OCI-M1 (cell line): ENCODE results near the gene CRLF3.
"Not testable (repeated sequence)": the region's sequence is repeated elsewhere in the genome, so short reads cannot be mapped to it uniquely, and the experiment has no call there.

Experiments used
- DNase-seq: peaks from one replicate; lab custom pipeline; 2025; lab: John Stamatoyannopoulos, UW

CRLF3 gene

DNA sequence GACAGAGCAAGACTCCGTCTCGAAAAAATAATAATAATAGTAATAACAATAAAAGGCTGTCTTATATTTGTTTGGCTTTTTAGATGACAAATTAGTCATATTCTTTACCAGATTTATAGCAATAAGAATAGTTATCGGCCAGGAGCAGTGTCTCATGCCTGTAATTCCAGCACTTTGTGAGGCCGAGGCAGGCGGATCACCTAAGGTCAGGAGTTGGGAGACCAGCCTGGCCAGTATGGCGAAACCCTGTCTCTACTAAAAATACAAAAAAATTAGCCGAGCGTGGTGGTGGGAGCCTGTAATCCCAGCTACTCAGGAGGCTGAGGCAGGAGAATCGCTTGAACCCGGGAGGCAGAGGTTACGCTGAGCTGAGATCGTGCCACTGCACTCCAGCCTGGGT, 10.3 kb downstream of the CRLF3 start:
- not testable (repeated sequence) for DNase-seq

DNA sequence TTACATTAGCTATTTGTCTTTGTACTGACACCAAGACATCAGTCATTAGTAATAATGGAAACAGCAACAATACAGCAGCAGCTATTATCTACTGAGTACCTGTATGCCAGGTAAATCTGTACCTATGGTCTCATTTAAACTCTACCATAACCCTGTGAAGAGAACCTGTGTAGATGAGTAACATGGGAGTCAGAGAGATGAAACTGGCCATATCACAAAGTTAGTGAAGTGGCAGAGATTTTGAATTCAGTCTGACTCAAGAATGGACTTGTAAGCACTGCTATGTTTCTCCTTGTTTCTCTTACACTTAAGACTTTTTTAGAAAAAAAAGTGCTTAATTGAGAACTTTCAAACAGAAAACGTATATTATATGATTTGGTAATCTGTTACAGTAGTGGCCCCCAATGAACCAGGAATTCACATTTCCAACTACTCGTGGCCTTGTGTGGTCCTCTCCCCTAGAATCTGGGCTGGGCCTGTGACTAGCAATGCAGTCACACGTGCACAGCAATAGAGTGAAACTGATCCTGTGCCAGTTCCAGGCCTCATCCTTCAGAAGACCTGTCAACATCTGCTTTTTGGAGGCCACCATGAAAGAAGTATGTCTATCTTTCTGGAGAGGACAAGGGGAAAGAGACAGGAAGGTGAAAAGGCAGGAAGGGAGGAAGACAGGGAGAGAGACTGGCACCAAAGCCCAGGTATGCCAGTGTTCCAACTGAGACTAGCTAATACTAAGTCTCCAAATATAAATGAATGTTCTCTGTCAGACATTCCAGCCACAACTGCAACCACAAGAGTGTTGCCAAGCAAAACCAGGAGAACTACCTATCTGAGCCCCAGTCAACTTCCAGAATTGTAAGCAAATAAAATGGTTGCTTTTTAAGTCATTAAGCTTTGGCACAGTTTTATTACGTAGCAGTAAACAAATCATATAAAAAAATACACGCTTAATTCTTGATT, 12.0 kb downstream of the CRLF3 start:
- no peak for DNase-seq

DNA sequence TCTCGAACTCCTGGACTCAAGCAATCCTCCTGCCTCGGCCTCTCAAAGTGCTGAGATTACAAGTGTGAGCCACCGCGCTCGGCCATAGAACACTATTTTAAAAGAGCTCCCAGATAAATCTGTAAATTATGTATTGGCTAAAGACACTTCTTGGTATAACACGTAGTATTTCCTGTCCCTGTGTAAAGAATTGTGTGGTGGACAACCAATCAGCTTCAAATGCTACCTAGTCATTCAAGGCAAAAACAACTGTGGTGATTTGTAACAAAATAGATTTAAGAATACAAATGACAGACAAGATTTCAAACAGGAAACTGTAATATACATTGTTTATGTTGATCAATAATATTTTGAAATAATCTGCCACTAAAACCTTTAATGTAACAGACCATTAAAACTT, 14.6 kb downstream of the CRLF3 start:
- no peak for DNase-seq

DNA sequence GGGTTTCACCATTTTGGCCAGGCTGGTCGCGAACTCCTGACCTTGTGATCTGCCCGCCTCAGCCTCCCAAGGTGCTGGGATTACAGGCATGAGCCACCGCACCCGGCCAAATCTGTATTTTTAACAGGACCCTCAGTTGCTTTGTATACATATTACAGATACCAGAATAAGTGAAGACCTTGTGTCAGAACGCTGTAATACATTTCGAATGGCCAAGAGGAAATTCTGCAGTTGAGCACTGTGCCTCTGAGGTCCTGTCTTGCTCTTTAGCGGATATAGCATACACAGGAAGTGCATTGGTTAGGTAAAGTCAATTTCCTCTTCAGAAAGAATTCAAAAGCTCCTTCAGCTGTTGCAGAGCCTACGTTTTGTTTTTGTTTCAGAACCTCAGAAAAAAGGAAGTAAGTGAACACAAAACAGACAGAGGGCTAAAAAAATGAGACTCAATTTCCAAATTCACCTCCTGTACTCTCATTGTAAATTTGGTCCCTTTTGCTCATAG, 15.7 kb downstream of the CRLF3 start:
- peak; percentile 48 for DNase-seq

DNA sequence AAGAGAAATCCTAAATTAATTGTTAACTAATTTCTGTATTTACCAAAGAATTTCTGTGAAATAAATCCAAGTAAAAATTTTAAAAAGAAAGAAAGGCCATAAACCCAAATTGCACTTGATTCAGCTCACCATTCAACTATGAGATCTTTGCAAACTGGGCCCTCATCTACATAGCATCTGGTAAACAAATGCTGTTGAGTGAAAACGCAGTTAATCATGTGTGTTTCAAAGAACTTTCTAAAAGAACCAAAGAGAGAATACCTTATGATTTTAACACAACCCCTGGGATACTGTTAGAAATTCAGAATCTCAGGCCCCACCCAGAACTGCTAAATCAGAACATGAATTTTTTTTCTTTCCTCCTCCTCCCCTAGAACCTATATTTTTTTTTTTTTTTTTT, 16.6 kb downstream of the CRLF3 start:
- no peak for DNase-seq

DNA sequence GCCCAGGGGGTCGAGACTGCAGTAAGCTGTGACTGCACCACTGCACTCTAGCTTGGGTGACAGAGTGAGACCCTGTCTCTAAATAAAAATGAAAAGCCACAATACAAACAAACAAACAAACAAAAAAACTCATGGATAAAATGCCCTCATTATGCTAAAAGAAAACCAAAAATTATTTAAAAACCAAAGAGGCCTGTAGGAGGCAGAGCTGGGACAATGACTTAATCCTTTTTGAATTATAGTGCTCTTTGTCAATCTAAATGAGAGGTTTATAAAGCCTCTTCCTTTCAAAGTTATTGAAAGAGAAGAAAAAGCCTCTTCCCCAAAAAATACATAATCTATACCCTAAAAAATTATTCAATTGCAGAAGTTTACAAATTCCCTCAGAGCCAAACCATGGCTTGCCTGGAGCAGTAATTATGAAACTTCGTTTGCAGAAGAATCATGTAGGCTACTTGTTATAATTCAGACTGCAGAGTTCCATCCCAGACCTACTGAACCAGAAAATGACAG, 18.5 kb downstream of the CRLF3 start:
- no peak for DNase-seq

DNA sequence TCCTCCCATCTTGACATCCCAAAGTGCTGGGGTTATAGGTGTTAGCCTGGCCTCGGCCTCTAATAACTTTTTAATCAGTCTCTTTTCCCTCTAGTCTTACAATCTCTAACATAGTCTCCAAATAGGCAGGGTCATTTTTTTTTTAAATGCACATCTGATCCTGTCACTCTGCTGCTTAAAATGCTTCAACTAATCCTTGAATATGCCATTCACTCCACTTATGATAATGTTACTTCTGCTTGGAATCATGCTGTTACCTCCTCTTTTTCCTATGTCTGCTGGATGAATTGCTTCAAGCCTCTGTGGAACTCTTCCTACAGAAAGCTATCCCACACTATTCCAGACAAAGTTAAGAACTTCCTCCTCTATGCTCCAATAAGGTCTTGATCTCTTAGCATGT, 22.8 kb downstream of the CRLF3 start:
- DNase-seq = no peak

DNA sequence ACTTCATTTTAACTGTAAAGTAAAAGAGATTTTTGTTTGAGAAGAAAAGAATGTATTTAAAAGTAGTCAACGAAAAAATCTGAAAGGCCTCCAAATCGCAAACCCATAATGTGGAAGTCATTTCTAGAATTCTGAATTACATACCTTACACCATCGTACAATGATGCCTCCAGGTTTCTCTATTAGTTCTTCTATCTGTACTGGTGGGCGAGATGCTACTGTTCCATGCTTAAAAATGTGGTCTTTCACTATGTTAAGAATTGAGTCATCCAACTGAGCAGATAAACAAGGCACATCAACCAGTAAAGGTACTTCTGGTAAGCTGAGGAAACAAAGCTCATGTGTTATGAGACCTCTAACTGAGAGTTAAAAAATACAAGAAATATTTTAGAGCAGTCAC, 28.5 kb downstream of the CRLF3 start:
- no peak for DNase-seq

DNA sequence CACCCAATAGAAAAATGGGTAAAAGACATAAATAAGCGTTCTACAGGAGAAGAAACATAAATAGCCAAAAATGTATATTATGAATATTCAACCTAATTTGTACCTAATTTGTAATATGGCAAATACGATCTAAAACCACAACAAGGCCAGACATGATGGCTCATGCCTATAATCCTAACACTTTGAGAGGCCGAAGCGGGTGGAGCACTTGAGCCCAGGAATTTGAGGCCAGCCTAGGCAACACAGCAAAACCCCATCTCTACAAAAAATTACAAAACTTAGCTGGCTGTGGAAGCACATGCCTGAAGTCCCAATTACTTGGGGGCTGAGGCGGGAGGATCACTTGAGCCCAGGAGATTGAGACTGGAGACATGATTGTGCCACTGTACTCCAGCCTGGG, 30.1 kb downstream of the CRLF3 start:
- DNase-seq = no peak

DNA sequence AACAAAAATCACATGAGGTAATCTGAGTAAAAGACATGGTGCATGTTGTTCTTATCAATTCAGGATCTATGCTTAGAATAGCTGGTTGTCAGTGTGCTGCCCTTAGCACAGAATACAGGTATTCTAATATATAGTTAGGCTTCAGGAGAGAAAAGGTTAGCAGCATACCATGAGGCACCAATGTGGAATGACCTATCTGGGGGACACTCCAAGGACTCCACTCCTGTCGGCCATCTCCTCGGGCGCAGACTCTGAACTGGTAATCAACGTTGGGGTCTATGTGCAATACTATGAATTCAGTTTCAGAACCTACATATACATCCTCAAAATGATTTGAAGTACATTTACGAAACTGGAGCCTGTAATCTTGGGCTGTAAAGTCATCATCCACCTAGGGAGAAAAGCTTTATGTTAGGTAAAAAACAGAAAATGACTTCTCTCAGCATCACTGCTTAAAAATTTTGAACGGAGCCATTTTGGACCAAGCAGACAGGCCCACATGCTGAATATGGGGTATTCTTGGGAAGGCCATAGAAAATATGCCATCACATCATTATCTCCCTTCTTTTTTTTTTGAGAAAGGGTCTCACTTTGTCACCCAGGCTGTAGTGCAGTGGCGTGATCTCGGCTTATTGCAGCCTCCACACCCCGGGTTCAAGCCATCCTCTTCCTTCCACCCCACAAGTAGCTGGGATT, 31.1 kb downstream of the CRLF3 start:
- DNase-seq = no peak

DNA sequence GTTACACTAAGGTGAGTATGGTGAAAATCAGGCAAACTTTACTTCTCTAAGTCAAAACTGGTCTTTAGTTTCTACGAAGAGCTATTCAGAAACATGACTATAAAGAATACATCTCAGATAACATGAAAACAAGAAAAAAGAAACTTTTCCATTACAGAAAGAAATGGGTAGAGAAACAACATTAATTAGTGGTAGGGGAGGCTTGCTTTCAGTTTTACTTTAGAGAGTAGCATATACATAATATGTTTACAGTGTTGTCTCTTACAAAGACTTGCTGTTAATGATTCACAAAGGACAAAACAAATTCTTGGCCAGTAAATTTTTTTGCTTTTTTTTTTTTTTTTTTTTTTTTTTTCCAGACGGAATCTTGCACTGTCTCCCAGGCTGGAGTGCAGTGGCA, 34.2 kb downstream of the CRLF3 start:
- no peak for DNase-seq

DNA sequence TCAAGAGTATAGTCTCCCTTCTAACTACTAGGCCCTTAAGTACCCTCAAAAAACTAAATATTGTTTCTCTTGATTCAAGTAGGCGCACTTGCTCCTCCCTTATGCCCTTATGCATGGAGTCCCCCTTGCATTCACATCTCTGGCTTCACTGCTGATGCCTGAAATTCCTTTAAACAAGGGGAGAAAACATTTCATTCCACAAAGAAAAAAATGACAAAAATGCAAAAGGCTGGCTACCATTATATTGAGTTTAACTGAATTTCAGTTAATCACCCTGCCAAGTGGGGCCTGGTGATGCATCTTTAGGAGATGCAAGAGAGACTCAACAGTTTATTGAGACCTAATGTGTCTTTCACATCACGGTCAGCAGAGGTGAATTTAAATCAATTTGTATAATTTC, 35.6 kb downstream of the CRLF3 start:
- DNase-seq = no peak

DNA sequence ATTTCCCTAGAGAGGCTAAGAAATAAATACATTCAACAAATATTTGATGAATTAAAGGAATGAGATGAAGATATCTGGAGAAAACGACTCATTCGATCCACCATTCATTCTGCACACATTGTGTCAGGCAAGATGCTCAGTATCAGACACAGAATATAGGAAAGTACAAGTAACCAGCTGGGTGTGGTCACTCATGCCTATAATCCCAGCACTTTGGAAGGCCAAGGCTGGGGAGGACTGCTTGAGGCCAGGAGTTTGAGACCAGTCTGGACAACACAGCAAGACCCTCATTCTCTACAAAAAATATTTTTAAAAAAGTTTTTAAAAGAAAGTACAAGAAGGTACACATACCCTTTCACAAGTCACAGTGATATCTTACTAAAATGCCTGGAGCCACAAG, 42.3 kb downstream of the CRLF3 start:
- DNase-seq = no peak

DNA sequence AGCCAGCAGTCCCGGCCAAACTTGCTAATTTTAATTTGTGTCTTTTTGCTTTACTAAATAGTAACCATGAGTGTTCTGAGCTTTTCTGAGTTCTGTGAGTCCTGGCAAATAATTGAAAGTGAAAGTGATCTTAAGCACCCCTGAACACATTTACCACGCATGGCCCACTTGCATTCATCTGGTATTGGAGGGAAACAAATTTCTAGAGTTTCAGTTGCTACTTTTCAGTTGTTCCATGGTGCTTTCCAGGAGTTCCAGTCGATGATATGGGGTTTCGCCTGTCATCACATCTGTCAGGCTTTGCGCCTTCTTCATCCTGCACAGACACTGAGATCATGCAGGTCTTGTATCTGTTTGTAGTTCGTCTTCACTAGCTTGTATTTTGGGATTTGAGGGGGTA, 44.1 kb downstream of the CRLF3 start:
- no peak for DNase-seq

DNA sequence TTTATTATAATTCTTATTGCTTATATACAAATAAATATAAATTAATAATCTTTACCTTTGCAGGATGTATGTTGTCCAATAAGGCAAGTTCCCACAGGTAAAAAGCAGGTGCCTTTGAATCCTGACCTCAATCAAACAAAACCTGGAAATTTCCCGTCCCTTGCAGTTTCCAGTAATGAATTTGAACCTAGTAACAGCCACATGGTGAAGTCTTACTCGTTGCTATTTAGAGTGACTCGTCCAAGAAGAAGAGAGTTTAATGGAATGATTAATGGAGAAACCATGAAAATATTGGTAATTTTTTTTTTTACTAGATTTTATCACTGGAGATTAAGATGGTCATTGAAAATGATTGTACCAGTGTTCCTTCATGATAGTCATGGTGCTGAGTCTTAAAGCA, 55.7 kb downstream of the CRLF3 start:
- DNase-seq = not testable (repeated sequence)

DNA sequence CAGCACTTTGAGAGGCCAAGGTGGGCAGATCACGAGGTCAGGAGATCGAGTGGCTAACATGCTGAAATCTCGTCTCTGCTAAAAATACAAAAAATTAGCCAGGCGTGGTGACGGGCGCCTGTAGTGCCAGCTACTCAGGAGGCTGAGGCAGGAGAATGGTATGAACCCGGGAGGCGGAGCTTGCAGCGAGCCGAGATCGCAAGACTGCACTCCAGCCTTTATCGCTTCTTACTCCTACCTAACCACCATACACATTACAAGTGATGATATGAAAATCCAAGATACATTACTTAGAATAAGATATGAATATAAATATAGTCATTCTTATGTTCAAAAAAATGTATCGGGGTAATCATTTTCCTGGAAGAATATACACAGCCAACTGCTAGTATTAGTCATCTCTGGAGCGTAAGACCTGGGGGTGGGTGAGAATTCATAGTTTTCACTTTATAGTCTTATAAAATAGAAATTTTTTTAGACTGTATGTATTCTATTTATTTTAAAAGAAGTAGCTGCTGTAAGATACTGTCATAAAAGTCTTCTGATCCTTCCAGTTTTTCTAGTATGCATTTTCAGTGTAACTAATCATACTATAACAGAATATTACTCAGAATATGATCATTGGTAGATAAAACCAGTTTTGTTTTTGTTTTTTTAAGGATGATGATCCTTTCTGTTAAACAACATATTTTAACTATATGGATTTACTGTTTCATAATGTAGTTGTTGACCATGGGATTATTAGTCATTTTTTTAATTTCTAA, 56.7 kb downstream of the CRLF3 start:
- DNase-seq = not testable (repeated sequence)

DNA sequence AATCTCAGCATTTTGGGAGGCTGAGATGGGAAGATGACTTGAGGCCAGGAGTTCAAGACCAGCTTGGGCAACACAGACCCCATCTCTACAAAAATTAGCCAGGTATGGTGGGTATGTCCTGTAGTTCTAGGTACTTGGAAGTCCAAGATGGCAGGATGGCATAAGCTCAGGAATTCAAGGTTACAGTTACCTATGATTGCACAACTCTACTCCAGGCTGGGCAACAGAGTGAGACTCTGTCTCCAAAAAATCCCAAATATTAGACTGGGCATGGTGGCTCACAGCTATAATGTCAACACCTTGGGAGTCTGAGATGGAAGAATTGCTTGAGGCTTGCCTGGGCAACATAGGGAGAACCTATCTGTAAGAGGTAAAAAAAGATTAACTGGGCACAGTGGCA, 63.4 kb downstream of the CRLF3 start:
- DNase-seq = no peak

DNA sequence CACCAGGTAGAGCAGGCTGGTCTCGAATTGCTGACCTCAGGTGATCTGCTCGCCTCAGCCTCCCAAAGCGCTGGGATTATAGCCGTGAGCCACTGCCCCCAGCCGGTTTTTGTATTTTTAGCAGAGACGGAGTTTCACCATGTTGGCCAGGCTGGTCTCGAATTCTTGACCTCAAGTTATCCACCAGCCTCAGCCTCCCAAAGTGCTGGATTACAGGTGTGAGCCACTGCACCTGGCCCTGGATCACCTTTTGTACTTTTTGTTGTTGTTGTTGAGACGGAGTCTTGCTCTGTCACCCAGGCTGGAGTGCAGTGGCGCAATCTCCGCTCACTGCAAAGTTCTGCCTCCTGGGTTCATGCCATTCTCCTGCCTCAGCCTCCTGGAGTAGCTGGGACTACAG, 71.2 kb downstream of the CRLF3 start:
- not testable (repeated sequence) for DNase-seq

DNA sequence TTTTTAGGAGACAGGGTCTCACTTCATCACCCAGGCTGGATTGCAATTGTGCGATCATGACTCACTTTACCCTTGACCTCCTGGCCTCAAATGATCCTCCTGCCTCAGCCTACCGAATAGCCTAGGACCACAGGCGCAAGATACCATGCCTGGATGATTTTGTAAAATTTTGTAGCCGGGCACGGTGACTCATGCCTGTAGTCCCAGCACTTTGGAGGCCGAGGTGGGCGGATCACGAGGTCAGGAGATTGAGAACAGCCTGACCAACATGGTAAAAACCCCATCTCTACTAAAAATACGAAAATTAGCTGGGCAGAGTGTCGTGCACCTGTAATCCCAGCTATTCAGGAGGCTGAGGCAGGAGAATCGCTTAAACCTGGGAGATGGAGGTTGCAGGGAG, 73.5 kb downstream of the CRLF3 start:
- DNase-seq = not testable (repeated sequence)

DNA sequence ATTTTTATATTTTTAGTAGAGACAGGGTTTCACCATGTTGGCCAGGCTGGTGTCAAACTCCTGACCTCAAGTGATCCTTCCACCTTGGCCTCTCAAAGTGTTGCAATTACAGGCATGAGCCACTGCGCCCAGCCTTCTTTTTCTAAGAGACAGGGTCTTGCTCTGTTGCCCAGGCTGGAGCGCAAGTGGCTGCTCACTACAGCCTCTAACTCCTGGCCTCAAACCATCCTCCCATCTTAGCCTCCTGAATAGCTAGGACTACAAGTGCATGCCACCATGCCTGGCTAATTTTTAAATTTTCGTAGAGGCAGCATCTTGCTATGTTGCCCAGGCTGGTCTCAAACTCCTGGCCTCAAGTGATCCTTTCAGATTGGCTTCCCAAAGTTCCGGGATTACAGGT, 76.9 kb downstream of the CRLF3 start:
- DNase-seq = not testable (repeated sequence)

DNA sequence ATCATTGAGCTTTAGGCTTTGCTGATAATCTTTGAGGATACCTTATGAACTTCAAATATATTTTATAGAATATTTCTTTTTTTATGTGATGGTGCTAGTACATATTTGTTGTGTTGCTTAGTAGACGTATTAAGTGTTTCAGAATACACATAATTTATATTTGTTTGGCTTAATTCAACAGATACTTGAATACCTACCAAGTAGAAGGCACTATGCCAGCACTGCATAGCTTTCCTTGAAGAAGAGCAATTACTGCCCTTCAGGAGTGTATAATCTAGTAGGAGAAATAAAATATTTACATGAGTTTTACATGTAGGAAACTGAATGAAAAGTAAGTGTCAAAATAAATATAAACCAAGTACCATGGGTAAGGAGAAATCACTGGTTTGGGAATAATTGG, 81.8 kb downstream of the CRLF3 start:
- DNase-seq = not testable (repeated sequence)

DNA sequence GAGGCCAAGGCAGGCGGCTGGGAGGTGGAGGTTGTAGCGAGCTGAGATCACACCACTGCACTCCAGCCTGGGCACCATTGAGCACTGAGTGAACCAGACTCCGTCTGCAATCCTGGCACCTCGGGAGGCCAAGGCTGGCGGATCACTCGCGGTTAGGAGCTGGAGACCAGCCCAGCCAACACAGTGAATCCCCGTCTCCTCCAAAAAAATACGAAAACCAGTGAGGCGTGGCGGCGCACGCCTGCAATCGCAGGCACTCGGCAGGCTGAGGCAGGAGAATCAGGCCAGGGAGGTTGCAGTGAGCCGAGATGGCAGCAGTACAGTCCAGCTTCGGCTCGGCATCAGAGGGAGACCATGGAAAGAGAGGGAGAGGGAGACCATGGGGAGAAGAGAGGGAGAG, 88.1 kb downstream of the CRLF3 start:
- DNase-seq = not testable (repeated sequence)
